HCT116 (cell line): ENCODE measurements around the gene RHBDL3. TPM values are rescaled to one million over a fixed set of nuclear protein-coding genes. Genes with fewer than 3 reads are reported as not detected.

Experiments used
- ATAC-seq: fragments of 200-7000 bp; cut with Tn5 transposase; 2 replicates; pipeline ENCODE4 v1.9.1; 2020; ENCODE audit warnings: mild to moderate bottlenecking, moderate library complexity
- BruUV-seq: library from RNA; stranded (reverse); fragments of 400-500 nt; replicated peaks from 2 replicates; lab custom pipeline; 2021; lab: Mats Ljungman, UMichigan
- CTCF ChIA-PET: fragments of 300-600 bp; sonication (Branson Sonifier 250); formaldehyde crosslinking; loops from one replicate; lab custom pipeline; 2021; ENCODE audit warnings: antibody characterized with exemption; lab: Charles Lee
- POLR2A ChIA-PET: fragments of 300-600, 350-600 bp; sonication (Branson Sonifier 250); formaldehyde crosslinking; loops from one replicate; lab custom pipeline; 2021; ENCODE audit warnings: antibody characterized with exemption; lab: Charles Lee
- RAD21 ChIA-PET, 2 experiments: fragments of 300-600 bp; sonication (Branson Sonifier 250); formaldehyde crosslinking; loops; one replicate each; lab custom pipeline; 2023; ENCODE audit warnings: low total read pairs in 2 of 2; ENCODE audit not compliant: uncharacterized antibody in 2 of 2, unreplicated experiment in 2 of 2, low non-redundant PET in 1 of 2; lab: Charles Lee
- DNase-seq: peaks from one replicate; pipeline ENCODE4 v3.0.0-alpha.2; 2010; ENCODE audit warnings: low read depth, low spot score
- H2AFZ ChIP-seq: fragments of 200-600 bp; shearing (Covaris generic), sonication (generic); 2 replicates; pipeline ENCODE4 v1.6.1; 2017; ENCODE audit warnings: low read depth, mixed run types, mixed read lengths, antibody characterized with exemption, low read length; ENCODE audit not compliant: poor library complexity, severe bottlenecking
- H3K27ac ChIP-seq: 2 replicates; pipeline ENCODE4 v1.5.1; 2012; ENCODE audit warnings: low read depth, low read length
- H3K27me3 ChIP-seq: fragments of 200-600 bp; sonication (generic); 2 replicates; pipeline ENCODE4 v1.6.1; 2016; ENCODE audit warnings: mixed run types, low read length, mixed read lengths; ENCODE audit not compliant: insufficient read depth
- H3K36me3 ChIP-seq, 2 experiments: fragments of 200-500 bp in 1 of 2; fragments of 200-600 bp in 1 of 2; sonication (Bioruptor generic) in 1 of 2; sonication (generic) in 1 of 2; 2 replicates each; pipeline versions ENCODE4 v1.5.1 to v1.6.1; 2014 to 2016; ENCODE audit warnings: low read length in 2 of 2, inconsistent platforms in 1 of 2, mixed read lengths in 1 of 2, mixed run types in 1 of 2; ENCODE audit not compliant: insufficient read depth in 2 of 2, control insufficient read depth in 1 of 2
- H3K4me1 ChIP-seq, 2 experiments: fragments of 200-600 bp in 1 of 2; sonication (generic) in 1 of 2; 2 replicates each; pipeline versions ENCODE4 v1.5.1 to v1.6.1; 2012 to 2017; ENCODE audit warnings: low read length in 2 of 2, inconsistent platforms in 1 of 2, mild to moderate bottlenecking in 1 of 2, mixed read lengths in 1 of 2, mixed run types in 1 of 2, moderate library complexity in 1 of 2; ENCODE audit not compliant: insufficient read depth in 2 of 2, control insufficient read depth in 1 of 2
- H3K4me2 ChIP-seq: fragments of 200-600 bp; sonication (generic); 2 replicates; pipeline ENCODE4 v1.6.1; 2017; ENCODE audit warnings: mixed run types, low read length, mixed read lengths
- H3K4me3 ChIP-seq, 2 experiments: fragments of 200-600 bp in 1 of 2; sonication (generic) in 1 of 2; replicated peaks in 1 of 2; 2 replicates each; pipeline ENCODE4 v1.5.1; 2011 to 2016; ENCODE audit warnings: low read length in 2 of 2, control low read depth in 1 of 2, low read depth in 1 of 2, mild to moderate bottlenecking in 1 of 2, mixed read lengths in 1 of 2, mixed run types in 1 of 2
- H3K79me2 ChIP-seq: fragments of 200-600 bp; sonication (generic); 2 replicates; pipeline ENCODE4 v1.6.1; 2017; ENCODE audit warnings: mild to moderate bottlenecking, mixed run types, low read length, moderate library complexity, mixed read lengths; ENCODE audit not compliant: insufficient read depth
- H3K9ac ChIP-seq: fragments of 200-600 bp; sonication (generic); 2 replicates; pipeline ENCODE4 v1.6.1; 2016; ENCODE audit warnings: low read length, mixed read lengths
- H3K9me2 ChIP-seq: fragments of 200-600 bp; sonication (generic), shearing (Covaris generic); 2 replicates; pipeline ENCODE4 v1.6.1; 2017; ENCODE audit warnings: mixed run types, mild to moderate bottlenecking, moderate library complexity; ENCODE audit not compliant: insufficient read depth
- H3K9me3 ChIP-seq, 2 experiments: fragments of 200-500 bp in 1 of 2; fragments of 200-600 bp in 1 of 2; sonication (Bioruptor generic) in 1 of 2; sonication (generic) in 1 of 2; 2 replicates each; pipeline ENCODE4 v1.6.1; 2014 to 2017; ENCODE audit warnings: low read length in 2 of 2, mixed read lengths in 2 of 2, inconsistent platforms in 1 of 2, low read depth in 1 of 2, mild to moderate bottlenecking in 1 of 2, mixed run types in 1 of 2, moderate library complexity in 1 of 2; ENCODE audit not compliant: control insufficient read depth in 1 of 2, insufficient read depth in 1 of 2
- H4K20me1 ChIP-seq: fragments of 200-600 bp; sonication (generic), shearing (Covaris generic); 2 replicates; pipeline ENCODE4 v1.6.1; 2017; ENCODE audit warnings: mixed run types, mild to moderate bottlenecking, moderate library complexity; ENCODE audit not compliant: insufficient read depth
- ATF3 ChIP-seq: IDR thresholded peaks from 2 replicates; pipeline ENCODE4 v1.6.1; 2012
- CBX3 ChIP-seq: IDR thresholded peaks from 2 replicates; pipeline ENCODE4 v1.6.1; 2012; ENCODE audit warnings: low read depth
- CTCF ChIP-seq, 3 experiments: fragments of 200-600 bp in 1 of 3; sonication (generic) in 1 of 3; IDR thresholded peaks in 2 of 3; conservative IDR thresholded peaks in 1 of 3; 2 replicates each; pipeline ENCODE4 v1.5.1; 2012 to 2017; ENCODE audit warnings: low read depth in 2 of 3, low read length in 2 of 3, antibody characterized with exemption in 1 of 3, borderline replicate concordance in 1 of 3, control low read depth in 1 of 3, mild to moderate bottlenecking in 1 of 3, mixed read lengths in 1 of 3, mixed run types in 1 of 3, moderate library complexity in 1 of 3; ENCODE audit not compliant: insufficient read depth in 1 of 3
- EZH2 ChIP-seq: fragments of 200-600 bp; sonication (generic); IDR thresholded peaks from 2 replicates; pipeline ENCODE4 v1.6.1; 2017; ENCODE audit warnings: antibody characterized with exemption, mixed run types
- EZH2phosphoT487 ChIP-seq: fragments of 200-600 bp; IDR thresholded peaks from 2 replicates; pipeline ENCODE4 v1.6.1; 2018; ENCODE audit warnings: antibody characterized with exemption, borderline replicate concordance
- FOSL1 ChIP-seq: IDR thresholded peaks from 2 replicates; pipeline ENCODE4 v1.6.1; 2012; ENCODE audit warnings: low read depth
- JUND ChIP-seq: IDR thresholded peaks from 2 replicates; pipeline ENCODE4 v1.6.1; 2012
- POLR2AphosphoS5 ChIP-seq: IDR thresholded peaks from 2 replicates; pipeline ENCODE4 v1.6.1; 2011; ENCODE audit warnings: mild to moderate bottlenecking, low read depth, low read length, moderate library complexity
- RAD21 ChIP-seq: IDR thresholded peaks from 2 replicates; pipeline ENCODE4 v1.6.1; 2012; ENCODE audit warnings: low read depth, mild to moderate bottlenecking
- SIN3A ChIP-seq: IDR thresholded peaks from 2 replicates; pipeline ENCODE4 v1.6.1; 2012; ENCODE audit warnings: low read depth
- SP1 ChIP-seq: IDR thresholded peaks from 2 replicates; pipeline ENCODE4 v1.6.1; 2012; ENCODE audit warnings: low read depth
- SRF ChIP-seq: IDR thresholded peaks from 2 replicates; pipeline ENCODE4 v1.6.1; 2012; ENCODE audit warnings: low read depth
- YY1 ChIP-seq: IDR thresholded peaks from 2 replicates; pipeline ENCODE4 v1.6.1; 2011; ENCODE audit warnings: low read length, low read depth, moderate library complexity, mild to moderate bottlenecking; ENCODE audit not compliant: insufficient replicate concordance; ENCODE audit errors: extremely low read depth
- ZFX ChIP-seq: fragments of 450-650 bp; IDR thresholded peaks from 2 replicates; pipeline ENCODE4 v1.6.1; 2017
- ZNF274 ChIP-seq: fragments of 200-500 bp; sonication (Bioruptor generic); IDR thresholded peaks from 2 replicates; pipeline ENCODE4 v1.6.1; 2014; ENCODE audit warnings: mild to moderate bottlenecking, low read depth, low read length, inconsistent platforms
- intact Hi-C: fragments of 100-400 bp; cut with micrococcal nuclease; formaldehyde crosslinking; loops from 2 replicates; pipeline ENCODE4 v1.10.0; 2022
- total RNA-seq: library from RNA; stranded (reverse); gene quantifications from one replicate; pipeline ENCODE4 v1.2.1, GENCODE V29; 2021; ENCODE audit not compliant: unreplicated experiment
- TF ChIP-seq, protein P1 (sequence below): IDR thresholded peaks from 2 replicates; pipeline ENCODE4 v1.6.1; 2012

The RHBDL3 gene
- total RNA-seq, 1 experiment from 2014 or later: 4.0 TPM

DNA sequence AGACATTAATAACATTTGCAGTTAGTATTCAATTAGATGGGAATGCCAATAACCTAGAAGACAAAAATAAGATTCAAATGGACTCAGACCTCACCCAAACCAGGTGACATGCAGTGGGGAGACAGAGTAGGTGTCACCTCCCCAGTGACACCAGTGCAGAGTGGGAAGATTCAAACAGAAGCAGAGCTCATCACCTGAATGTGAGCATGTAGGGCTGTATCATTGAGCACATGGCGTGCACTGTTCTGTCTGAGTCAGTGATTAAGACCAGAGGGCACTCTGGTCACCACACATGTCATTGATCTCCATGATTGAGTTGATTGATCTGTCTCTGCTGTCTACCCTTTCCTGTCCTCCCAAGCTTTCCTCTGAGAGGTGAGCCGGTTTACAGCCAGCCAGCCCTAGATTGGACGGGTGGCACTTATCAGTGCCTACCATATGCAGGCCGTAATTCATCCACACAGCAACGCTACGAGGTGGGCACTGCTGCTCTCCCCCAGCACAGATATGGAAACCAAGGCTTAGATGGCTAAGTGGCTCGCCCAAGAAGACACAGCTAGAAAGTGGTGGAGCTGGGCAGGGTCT lies 34.0 kb downstream of the RHBDL3 start:
- Histone ChIP-seq H3K9me2 (no peaks in the 10 kb centered on the region), H3K9ac (no peak overlapping the region), H3K36me3 (no peaks in the 10 kb centered on the region), H4K20me1 (no peaks in the 10 kb centered on the region), H3K4me2 (no peak overlapping the region), H3K9me3 (no peaks in the 10 kb centered on the region), H3K27me3 (no peaks in the 10 kb centered on the region), H3K4me3 (no peak overlapping the region), H3K79me2 (no peaks in the 10 kb centered on the region), H2AFZ (no peak overlapping the region), H3K4me1 (no peaks in the 10 kb centered on the region)
- ATAC-seq: no peak
- intact Hi-C loops: no loop called here
- ChIA-PET POLR2A (no interaction called here), CTCF (no interaction called here)
- BruUV-seq: no TSS peak
- DNase-seq: no peak
- TF ChIP-seq POLR2AphosphoS5 (no peak), SIN3A (no peak), SP1 (no peak), JUND (no peak), EZH2 (no peak), SRF (no peak), ATF3 (no peak)
- TF ChIP-seq, protein P1, sequence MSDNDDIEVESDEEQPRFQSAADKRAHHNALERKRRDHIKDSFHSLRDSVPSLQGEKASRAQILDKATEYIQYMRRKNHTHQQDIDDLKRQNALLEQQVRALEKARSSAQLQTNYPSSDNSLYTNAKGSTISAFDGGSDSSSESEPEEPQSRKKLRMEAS: no peak
- TF ChIP-seq, all 23 proteins: peak for 0
- H3K27ac ChIP-seq: no peak overlapping the region
- RAD21 ChIA-PET: no interaction called here

DNA sequence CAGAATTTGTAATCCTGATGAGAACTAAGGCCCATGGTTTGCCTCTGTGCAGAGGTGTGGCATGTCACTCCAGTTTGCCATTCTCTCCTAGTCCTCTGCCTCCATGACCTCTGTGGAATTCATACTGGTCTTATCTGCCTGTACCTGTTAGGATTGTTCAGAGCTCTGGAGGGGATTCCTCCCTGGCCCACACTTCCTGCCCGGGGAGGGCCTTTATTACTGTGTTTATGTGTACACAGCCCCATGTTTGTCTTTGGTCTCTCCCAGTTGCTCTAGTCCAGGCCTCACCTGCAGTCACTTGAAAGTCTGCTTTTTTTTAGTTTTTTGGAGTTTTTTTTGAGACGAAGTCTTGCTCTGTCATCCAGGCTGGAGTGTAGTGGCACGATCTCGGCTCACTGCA lies 36.4 kb downstream of the RHBDL3 start:
- Histone ChIP-seq H4K20me1 (no peaks in the 10 kb centered on the region), H3K9me3 (no peaks in the 10 kb centered on the region), H3K36me3 (no peaks in the 10 kb centered on the region), H3K27me3 (no peaks in the 10 kb centered on the region), H3K4me2 (no peak overlapping the region), H3K79me2 (no peaks in the 10 kb centered on the region), H3K9ac (no peak overlapping the region), H3K27ac (no peak overlapping the region), H2AFZ (no peak overlapping the region), H3K9me2 (no peaks in the 10 kb centered on the region), H3K4me3 (no peak overlapping the region), H3K4me1 (no peaks in the 10 kb centered on the region)
- ChIA-PET CTCF (no interaction called here), RAD21 (no interaction called here), POLR2A (no interaction called here)
- TF ChIP-seq CBX3: no peak
- no peak for TF ChIP-seq SP1
- TF ChIP-seq SRF: no peak
- no peak for TF ChIP-seq SIN3A
- no peak for TF ChIP-seq RAD21
- TF ChIP-seq FOSL1: no peak
- no peak for TF ChIP-seq YY1
- TF ChIP-seq ZNF274: no peak
- no peak for TF ChIP-seq EZH2phosphoT487
- TF ChIP-seq CTCF (IDR thresholded peaks at IDR 0.05 in 2 of 3, conservative IDR thresholded peaks at IDR 0.05 in 1 of 3; ENCODE audit: borderline replicate concordance in 1 of 3, insufficient read depth in 1 of 3, low read depth in 2 of 3, low read length in 2 of 3): no peak
- TF ChIP-seq EZH2: no peak
- TF ChIP-seq ZFX: no peak
- TF ChIP-seq JUND: no peak
- TF ChIP-seq, protein P1: no peak
- ATAC-seq: no peak
- intact Hi-C loops: no loop called here
- no TSS peak for BruUV-seq
- no peak for DNase-seq
